Naive B cell (primary cell): ENCODE results near the gene UCKL1. TPM values are rescaled to one million over a fixed set of nuclear protein-coding genes. Genes with fewer than 3 reads are reported as not detected.

Experiments used
- ATAC-seq, 2 donors: fragments of 150-1000 bp; cut with Tn5 transposase; 2 replicates each; pipeline ENCODE4 v1.10.0; 2021; ENCODE audit warnings: low read depth in 2 of 2, mild to moderate bottlenecking in 2 of 2, moderate library complexity in 2 of 2
- DNase-seq: peaks from one replicate; pipeline ENCODE4 v3.0.0; 2022
- H3K27ac Mint-ChIP-seq, 6 donors: one replicate each; pipeline ENCODE4 v1.8.0; 2020 to 2022; ENCODE audit warnings: mild to moderate bottlenecking in 6 of 6, mixed read lengths in 6 of 6, moderate library complexity in 5 of 6, inconsistent platforms in 2 of 6
- H3K27me3 Mint-ChIP-seq, 3 donors: one replicate each; pipeline ENCODE4 v1.8.0; 2021 to 2022; ENCODE audit warnings: mixed read lengths in 3 of 3, mild to moderate bottlenecking in 1 of 3
- H3K36me3 Mint-ChIP-seq, 2 donors: one replicate each; pipeline ENCODE4 v1.8.0; 2020 to 2022; ENCODE audit warnings: mixed read lengths in 2 of 2, inconsistent platforms in 1 of 2, mild to moderate bottlenecking in 1 of 2
- H3K4me1 Mint-ChIP-seq, 3 donors: one replicate each; pipeline ENCODE4 v1.8.0; 2020 to 2022; ENCODE audit warnings: mixed read lengths in 3 of 3, inconsistent platforms in 1 of 3, mild to moderate bottlenecking in 1 of 3, moderate library complexity in 1 of 3
- H3K4me3 Mint-ChIP-seq, 8 donors: one replicate each; pipeline ENCODE4 v1.8.0; 2020 to 2022; ENCODE audit warnings: mild to moderate bottlenecking in 8 of 8, mixed read lengths in 8 of 8, moderate library complexity in 8 of 8, inconsistent platforms in 2 of 8
- H3K9me3 Mint-ChIP-seq, 7 donors: one replicate each; pipeline ENCODE4 v1.8.0; 2020 to 2022; ENCODE audit warnings: mixed read lengths in 7 of 7, mild to moderate bottlenecking in 5 of 7, inconsistent platforms in 2 of 7, moderate library complexity in 1 of 7
- polyA plus RNA-seq, 6 donors: library from polyadenylated mRNA; unstranded; fragments of 300-500 nt; fragmentation: Illumina TruSeq; gene quantifications; one replicate each; pipeline ENCODE4 v1.2.3, GENCODE V29; 2021; ENCODE audit warnings: low read depth in 6 of 6

Gene UCKL1
- polyA plus RNA-seq, 6 donors from 2014 or later = 11.3 to 62.0 (median 31.7) TPM

GRCh38 chr20:63891061-63892002 is 64.9 kb downstream of the UCKL1 start:
- Mint-ChIP-seq H3K36me3 (no peaks in the 10 kb centered on the region), H3K4me1 (peaks cover 8 to 18% (median 15%) of the 10 kb centered on the region in 3 donors), H3K4me3 (peak overlapping the region in 2 of 8 donors; percentile 29 to 78), H3K9me3 (no peaks in the 10 kb centered on the region), H3K27ac (peak overlapping the region in 2 of 6 donors; percentile 47 to 54), H3K27me3 (no peaks in the 10 kb centered on the region)
- no peak for ATAC-seq
- DNase-seq = no peak

- no peak overlapping the region for H3K27ac Mint-ChIP-seq
These were observed 65.6 kb downstream of the UCKL1 start for GRCh38 chr20:63890616-63891015.

GRCh38 chr20:63890201-63890576 is 66.0 kb downstream of the UCKL1 start:
- Mint-ChIP-seq H3K27ac (no peak overlapping the region), H3K4me1 (peaks cover 5 to 10% (median 8%) of the 10 kb centered on the region in 3 donors), H3K4me3 (no peak overlapping the region), H3K27me3 (no peaks in the 10 kb centered on the region), H3K9me3 (no peaks in the 10 kb centered on the region), H3K36me3 (no peaks in the 10 kb centered on the region)
- DNase-seq (no peak), ATAC-seq (no peak)

More at GRCh38 chr20:63890616-63891015, 65.6 kb downstream of the UCKL1 start:
- Mint-ChIP-seq H3K4me3 (no peak overlapping the region), H3K4me1 (peaks cover 5 to 10% (median 8%) of the 10 kb centered on the region in 3 donors), H3K9me3 (no peaks in the 10 kb centered on the region), H3K36me3 (no peaks in the 10 kb centered on the region), H3K27me3 (no peaks in the 10 kb centered on the region)
- DNase-seq (no peak), ATAC-seq (no peak)

Other genes with a start within 250 kb of the UCKL1 start
- gene ARFRP1, start 248.4 kb downstream of the UCKL1 start, polyA plus RNA-seq = 10 to 100 TPM; 35.6 to 62.9 (median 45.8) TPM
- gene ZGPAT, start 248.4 kb downstream of the UCKL1 start, polyA plus RNA-seq = 10 to 100 TPM; 25.5 to 58.2 (median 28.1) TPM
- gene LIME1, start 219.8 kb downstream of the UCKL1 start, polyA plus RNA-seq = 10 to 100 TPM in 1 of 6 donors, 1 to 10 TPM in 5; 4.9 to 19.0 (median 8.8) TPM
- 1 to 10 TPM in 3 of 6 donors, under 1 TPM in 2, not detected in 1; 0.36 to 1.4 (median 1.3) TPM for gene SLC2A4RG, start 216.6 kb downstream of the UCKL1 start, polyA plus RNA-seq
- under 1 TPM in 1 of 6 donors, not detected in 5; 0.15 TPM for gene ZBTB46, start 125.2 kb downstream of the UCKL1 start, polyA plus RNA-seq
- 1 to 10 TPM in 1 of 6 donors, not detected in 5; 1.1 TPM for gene ABHD16B, start 94.9 kb downstream of the UCKL1 start, polyA plus RNA-seq
- 100 to 1,000 TPM in 1 of 6 donors, 10 to 100 TPM in 5; 61.1 to 105 (median 79.9) TPM for gene TPD52L2, start 91.1 kb downstream of the UCKL1 start, polyA plus RNA-seq
- 1 to 10 TPM in 5 of 6 donors, under 1 TPM in 1; 0.23 to 4.2 (median 3.3) TPM for gene DNAJC5, start 61.3 kb downstream of the UCKL1 start, polyA plus RNA-seq
- gene ZNF512B, start 13.5 kb upstream of the UCKL1 start, polyA plus RNA-seq = under 1 TPM in 5 of 6 donors, not detected in 1; 0.16 to 0.69 (median 0.60) TPM
- gene SAMD10, start 23.2 kb upstream of the UCKL1 start, polyA plus RNA-seq = 1 to 10 TPM; 2.0 to 7.1 (median 5.8) TPM
- gene PRPF6, start 24.7 kb upstream of the UCKL1 start, polyA plus RNA-seq = 10 to 100 TPM; 46.4 to 83.8 (median 66.9) TPM
- under 1 TPM in 1 of 6 donors, not detected in 5; 0.05 TPM for gene C20orf204, start 79.8 kb upstream of the UCKL1 start, polyA plus RNA-seq
- not detected for gene SOX18, start 93.2 kb upstream of the UCKL1 start, polyA plus RNA-seq
- 10 to 100 TPM; 30.2 to 51.5 (median 41.4) TPM for gene TCEA2, start 106.8 kb upstream of the UCKL1 start, polyA plus RNA-seq
- gene RGS19, start 123.1 kb upstream of the UCKL1 start, polyA plus RNA-seq = 100 to 1,000 TPM; 112 to 170 (median 132) TPM
- 1 to 10 TPM in 5 of 6 donors, under 1 TPM in 1; 0.91 to 3.4 (median 2.3) TPM for gene OPRL1, start 123.7 kb upstream of the UCKL1 start, polyA plus RNA-seq
- gene LKAAEAR1, start 128.0 kb upstream of the UCKL1 start, polyA plus RNA-seq = under 1 TPM in 1 of 6 donors, not detected in 5; 0.47 TPM
- gene NPBWR2, start 151.1 kb upstream of the UCKL1 start, polyA plus RNA-seq = not detected
- gene MYT1, start 208.0 kb upstream of the UCKL1 start, polyA plus RNA-seq = not detected